Small intestine (tissue), 7 donors: ENCODE data around the gene ETNPPL. TPM values are rescaled to one million over a fixed set of nuclear protein-coding genes. Genes with fewer than 3 reads are reported as not detected.
A peak's percentile ranks its signal among the peaks of the same experiment; 100 is the strongest.

Source experiments
- DNase-seq, 2 donors: peaks; one replicate each; pipeline versions ENCODE4 v3.0.0 to v3.0.0-alpha.2; 2013
- FAIRE-seq: peaks from 2 replicates; lab custom pipeline; 2012; peaks lifted over from hg19 to GRCh38; lab: Jason Lieb, UNC
- H3K27ac ChIP-seq, 3 donors: one replicate each; pipeline ENCODE4 v1.5.1; 2013; ENCODE audit warnings: low read length in 2 of 3, mild to moderate bottlenecking in 2 of 3, control low read depth in 1 of 3, inconsistent platforms in 1 of 3, low read depth in 1 of 3, moderate library complexity in 1 of 3
- H3K27me3 ChIP-seq, 3 donors: one replicate each; pipeline ENCODE4 v1.6.1; 2013; ENCODE audit warnings: low read length in 3 of 3, inconsistent platforms in 1 of 3; ENCODE audit not compliant: control insufficient read depth in 3 of 3, insufficient read depth in 3 of 3
- H3K36me3 ChIP-seq, 3 donors: one replicate each; pipeline ENCODE4 v1.6.1; 2013; ENCODE audit warnings: low read length in 3 of 3, inconsistent platforms in 1 of 3, low read depth in 1 of 3, mild to moderate bottlenecking in 1 of 3, moderate library complexity in 1 of 3; ENCODE audit not compliant: control insufficient read depth in 3 of 3, insufficient read depth in 2 of 3
- H3K4me1 ChIP-seq, 3 donors: one replicate each; pipeline ENCODE4 v1.6.1; 2013; ENCODE audit warnings: low read length in 2 of 3, inconsistent platforms in 1 of 3, low read depth in 1 of 3, mild to moderate bottlenecking in 1 of 3, moderate library complexity in 1 of 3; ENCODE audit not compliant: control insufficient read depth in 3 of 3, insufficient read depth in 2 of 3
- H3K4me3 ChIP-seq, 3 donors: one replicate each; pipeline ENCODE4 v1.5.1; 2013; ENCODE audit warnings: low read length in 3 of 3, control low read depth in 1 of 3, inconsistent platforms in 1 of 3, low read depth in 1 of 3, mild to moderate bottlenecking in 1 of 3, moderate library complexity in 1 of 3
- H3K9me3 ChIP-seq, 2 donors: one replicate each; pipeline ENCODE4 v1.6.1; 2013; ENCODE audit warnings: low read depth in 1 of 2, low read length in 1 of 2; ENCODE audit not compliant: control insufficient read depth in 2 of 2, insufficient read depth in 1 of 2
- WGBS, 3 donors: extraction: QIAGEN DNeasy Blood & Tissue Kit; methylation state at CpG; one replicate each; pipeline ENCODE4 v1.1.7; 2013; 5-methylcytosine and 5-hydroxymethylcytosine counted together
- polyA plus RNA-seq, 4 donors: library from polyadenylated mRNA; stranded (reverse) in 3 of 4; unstranded in 1 of 4; fragments of 200-250 nt in 3 of 4; fragments of 120-200 nt in 1 of 4; gene quantifications; one replicate each; pipeline versions ENCODE4 v1.2.1 to v1.2.3, GENCODE V29; 2013
- donor health status: healthy with polysubstance abuse.
- donor health status: control.
- donor health status: control.
- donor health status: Bipolar disorder and iron deficiency.
- donor health status: healthy.

The ETNPPL gene
- polyA plus RNA-seq, 4 donors, result 0.39 to 0.45 TPM; not detected in 2

- no peaks in the 10 kb centered on the region for H3K9me3 ChIP-seq
- WGBS, 3 donors, result 86 to 93% (median 93%) methylated on average over 1 of the region's 1 CpG
- H3K27ac ChIP-seq, result no peak overlapping the region
- H3K27me3 ChIP-seq, result no peaks in the 10 kb centered on the region
- FAIRE-seq, result no peak
- DNase-seq, result no peak
- no peaks in the 10 kb centered on the region for H3K36me3 ChIP-seq
- no peaks in the 10 kb centered on the region for H3K4me1 ChIP-seq
- no peak overlapping the region for H3K4me3 ChIP-seq
Measured at GRCh38 chr4:108793415-108793814, 30.6 kb upstream of the ETNPPL start.

GRCh38 chr4:108788731-108789130 is 25.9 kb upstream of the ETNPPL start:
- Histone ChIP-seq H3K27ac (no peak overlapping the region), H3K9me3 (no peaks in the 10 kb centered on the region), H3K27me3 (no peaks in the 10 kb centered on the region), H3K4me1 (no peaks in the 10 kb centered on the region), H3K4me3 (no peak overlapping the region), H3K36me3 (no peaks in the 10 kb centered on the region)
- no peak for FAIRE-seq
- 92 to 97% (median 94%) methylated on average over 9 of the region's 9 CpGs for WGBS, 3 donors
- DNase-seq, result no peak

- no peak for FAIRE-seq
- Histone ChIP-seq H3K27ac (no peak overlapping the region), H3K4me1 (no peaks in the 10 kb centered on the region)
Measured at GRCh38 chr4:108787724-108788123, 24.9 kb upstream of the ETNPPL start.

GRCh38 chr4:108787106-108787505 is 24.3 kb upstream of the ETNPPL start:
- H3K4me3 ChIP-seq, result no peak overlapping the region
- no peaks in the 10 kb centered on the region for H3K9me3 ChIP-seq
- 88 to 89% (median 89%) methylated on average over 14 of the region's 14 CpGs for WGBS, 3 donors

More at GRCh38 chr4:108787724-108788123, 24.9 kb upstream of the ETNPPL start:
- no peak for DNase-seq
- Histone ChIP-seq H3K36me3 (no peaks in the 10 kb centered on the region), H3K27me3 (no peaks in the 10 kb centered on the region), H3K4me3 (no peak overlapping the region), H3K9me3 (no peaks in the 10 kb centered on the region)
- WGBS, 3 donors, result 95 to 97% (median 96%) methylated on average over 16 of the region's 16 CpGs

GRCh38 chr4:108786351-108786750 is 23.5 kb upstream of the ETNPPL start:
- Histone ChIP-seq H3K36me3 (no peaks in the 10 kb centered on the region), H3K27ac (no peak overlapping the region), H3K9me3 (no peaks in the 10 kb centered on the region), H3K27me3 (no peaks in the 10 kb centered on the region), H3K4me1 (no peaks in the 10 kb centered on the region), H3K4me3 (no peak overlapping the region)
- FAIRE-seq (no peak), DNase-seq (no peak)
- 64 to 85% (median 75%) methylated on average over 8 of the region's 8 CpGs for WGBS, 3 donors

More at GRCh38 chr4:108787106-108787505, 24.3 kb upstream of the ETNPPL start:
- Histone ChIP-seq H3K27me3 (no peaks in the 10 kb centered on the region), H3K36me3 (no peaks in the 10 kb centered on the region), H3K27ac (no peak overlapping the region), H3K4me1 (no peaks in the 10 kb centered on the region)
- DNase-seq (no peak), FAIRE-seq (no peak)

GRCh38 chr4:108783665-108784463 is 21.0 kb upstream of the ETNPPL start:
- no peaks in the 10 kb centered on the region for H3K36me3 ChIP-seq
- no peaks in the 10 kb centered on the region for H3K27me3 ChIP-seq
- H3K9me3 ChIP-seq, result no peaks in the 10 kb centered on the region
- no peak overlapping the region for H3K4me3 ChIP-seq
- DNase-seq, result no peak
- 17 to 62% (median 34%) methylated on average over 3 of the region's 3 CpGs for WGBS, 3 donors
- no peak overlapping the region for H3K27ac ChIP-seq
- FAIRE-seq, result peak; percentile 61
- no peaks in the 10 kb centered on the region for H3K4me1 ChIP-seq

GRCh38 chr4:108779958-108780357 is 17.1 kb upstream of the ETNPPL start:
- H3K4me1 ChIP-seq, result no peaks in the 10 kb centered on the region
- H3K27ac ChIP-seq, result no peak overlapping the region
- FAIRE-seq (no peak), DNase-seq (no peak)
- H3K9me3 ChIP-seq, result no peaks in the 10 kb centered on the region
- H3K4me3 ChIP-seq, result no peak overlapping the region
- no peaks in the 10 kb centered on the region for H3K27me3 ChIP-seq
- H3K36me3 ChIP-seq, result no peaks in the 10 kb centered on the region

- Histone ChIP-seq H3K9me3 (no peaks in the 10 kb centered on the region), H3K27me3 (no peaks in the 10 kb centered on the region), H3K4me1 (no peaks in the 10 kb centered on the region), H3K27ac (no peak overlapping the region), H3K36me3 (no peaks in the 10 kb centered on the region), H3K4me3 (no peak overlapping the region)
- DNase-seq (no peak), FAIRE-seq (no peak)
- WGBS, 3 donors, result 80 to 84% (median 82%) methylated on average over 2 of the region's 2 CpGs
Measured at GRCh38 chr4:108777388-108777787, 14.5 kb upstream of the ETNPPL start.

GRCh38 chr4:108775921-108776320 is 13.1 kb upstream of the ETNPPL start:
- H3K9me3 ChIP-seq, result no peaks in the 10 kb centered on the region
- 72 to 82% (median 76%) methylated on average over 5 of the region's 5 CpGs for WGBS, 3 donors
- no peak for DNase-seq
- no peaks in the 10 kb centered on the region for H3K27me3 ChIP-seq
- H3K27ac ChIP-seq, result no peak overlapping the region
- H3K4me1 ChIP-seq, result no peaks in the 10 kb centered on the region
- no peaks in the 10 kb centered on the region for H3K36me3 ChIP-seq
- no peak for FAIRE-seq
- H3K4me3 ChIP-seq, result no peak overlapping the region
